Erythroblast (primary cell): ENCODE measurements around the gene GJA3.

ENCODE experiments used
- DNase-seq, 2 experiments: peaks; one replicate each; lab custom pipeline; 2025; lab: John Stamatoyannopoulos, UW
- GATA1 ChIP-seq: IDR thresholded peaks from 2 replicates; pipeline ENCODE4 v1.6.1; 2011; ENCODE audit warnings: low read depth, mild to moderate bottlenecking, control low read depth, low read length, moderate library complexity
- POLR2A ChIP-seq: IDR thresholded peaks from 2 replicates; pipeline ENCODE4 v1.6.1; 2011; ENCODE audit warnings: mild to moderate bottlenecking, low read length

GJA3 gene

GRCh38 chr13:20151612-20152011, 9.2 kb downstream of the GJA3 start:
- TF ChIP-seq GATA1 (no peak), POLR2A (no peak)
- no peak for DNase-seq

- TF ChIP-seq POLR2A, result no peak
- no peak for TF ChIP-seq GATA1
- DNase-seq, result no peak
These were observed 9.8 kb downstream of the GJA3 start for GRCh38 chr13:20151016-20151415.

- DNase-seq, result no peak
- no peak for TF ChIP-seq POLR2A
- TF ChIP-seq GATA1, result no peak
These were observed 10.3 kb downstream of the GJA3 start for GRCh38 chr13:20150561-20150960.

- no peak for DNase-seq
- TF ChIP-seq POLR2A, result no peak
- no peak for TF ChIP-seq GATA1
These were observed 11.1 kb downstream of the GJA3 start for GRCh38 chr13:20149762-20150161.

GRCh38 chr13:20148501-20149183, 12.2 kb downstream of the GJA3 start:
- TF ChIP-seq GATA1 (no peak), POLR2A (no peak)
- DNase-seq, result no peak

GRCh38 chr13:20146381-20146780, 14.5 kb downstream of the GJA3 start:
- DNase-seq, result no peak
- TF ChIP-seq GATA1, result no peak

GRCh38 chr13:20145521-20145920, 15.3 kb downstream of the GJA3 start:
- TF ChIP-seq GATA1, result no peak
- no peak for TF ChIP-seq POLR2A
- DNase-seq, result no peak

GRCh38 chr13:20144141-20144850, 16.6 kb downstream of the GJA3 start:
- no peak for DNase-seq
- TF ChIP-seq GATA1, result no peak
- no peak for TF ChIP-seq POLR2A

GRCh38 chr13:20142927-20143480, 17.8 kb downstream of the GJA3 start:
- TF ChIP-seq GATA1, result no peak
- TF ChIP-seq POLR2A, result no peak
- no peak for DNase-seq

- DNase-seq, result no peak
- no peak for TF ChIP-seq GATA1
- no peak for TF ChIP-seq POLR2A
These were observed 18.6 kb downstream of the GJA3 start for GRCh38 chr13:20142023-20142926.

GRCh38 chr13:20141238-20142022, 19.4 kb downstream of the GJA3 start:
- DNase-seq, result no peak
- no peak for TF ChIP-seq POLR2A
- TF ChIP-seq GATA1, result no peak

GRCh38 chr13:20140487-20140886, 20.4 kb downstream of the GJA3 start:
- DNase-seq, result no peak
- TF ChIP-seq GATA1 (no peak), POLR2A (no peak)

GRCh38 chr13:20137875-20138274, 23.0 kb downstream of the GJA3 start:
- TF ChIP-seq GATA1 (no peak), POLR2A (no peak)
- no peak for DNase-seq
